ENCODE measurements around the gene NHEJ1.

Gene NHEJ1, protein sequence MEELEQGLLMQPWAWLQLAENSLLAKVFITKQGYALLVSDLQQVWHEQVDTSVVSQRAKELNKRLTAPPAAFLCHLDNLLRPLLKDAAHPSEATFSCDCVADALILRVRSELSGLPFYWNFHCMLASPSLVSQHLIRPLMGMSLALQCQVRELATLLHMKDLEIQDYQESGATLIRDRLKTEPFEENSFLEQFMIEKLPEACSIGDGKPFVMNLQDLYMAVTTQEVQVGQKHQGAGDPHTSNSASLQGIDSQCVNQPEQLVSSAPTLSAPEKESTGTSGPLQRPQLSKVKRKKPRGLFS

DNA sequence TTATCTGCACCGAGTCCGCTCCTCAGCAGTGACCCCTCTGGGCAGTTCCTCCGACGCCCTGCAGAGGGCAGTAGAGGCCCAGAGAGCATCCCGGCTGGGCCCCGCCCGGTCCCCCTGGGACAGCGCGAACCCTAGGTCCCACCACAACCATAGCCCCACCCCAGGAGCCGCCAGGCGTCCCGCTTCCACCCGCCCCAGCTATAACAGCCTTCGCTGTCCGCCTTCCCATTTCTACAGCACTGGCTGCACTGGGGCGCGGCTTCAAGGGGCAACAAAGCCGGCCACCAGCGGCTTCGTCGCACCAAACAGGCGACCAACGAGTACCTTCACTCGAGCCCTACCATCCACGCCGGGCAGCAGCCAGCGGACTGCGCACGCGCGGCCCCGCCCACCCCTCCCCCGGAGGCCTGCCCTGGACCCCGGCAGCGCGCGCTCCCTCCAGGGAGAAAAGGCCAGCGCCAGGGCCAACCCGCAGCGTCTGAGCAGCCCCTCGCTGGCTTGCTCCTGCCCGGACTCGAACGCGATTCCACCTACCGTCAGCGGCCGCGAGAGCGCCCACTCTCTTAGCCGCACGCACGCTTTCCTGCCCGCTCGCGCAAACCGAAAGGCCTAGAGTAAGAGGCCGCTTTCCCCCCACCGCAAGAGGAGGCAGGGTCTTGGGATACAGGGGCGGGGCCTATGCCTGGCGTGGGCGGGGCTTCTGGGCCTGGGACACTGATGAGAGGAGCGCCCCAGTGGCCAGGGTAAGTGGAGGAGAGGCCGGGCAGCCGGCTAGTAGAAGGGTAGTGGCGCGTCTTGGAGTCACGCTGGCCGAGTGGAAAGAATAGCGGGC lies at the start of gene NHEJ1:
TSS of gene NHEJ1 (minus strand) at position 630 of the 832 bp plus-strand sequence. CDS start 2,453 bp downstream, outside the sequence.
- H2AFZ ChIP-seq (ENCODE audit: low read length), result peak within 1 kb of the TSS; percentile 86; the same call in 1 of the 2 replicates
- H3K79me2 ChIP-seq (ENCODE audit: insufficient read depth, low read length), result no peaks in the 10 kb centered on the region
- no peak for TF ChIP-seq EZH2 (IDR thresholded peaks at IDR 0.05; ENCODE audit: borderline replicate concordance, low read length)
- TF ChIP-seq, protein P1, sequence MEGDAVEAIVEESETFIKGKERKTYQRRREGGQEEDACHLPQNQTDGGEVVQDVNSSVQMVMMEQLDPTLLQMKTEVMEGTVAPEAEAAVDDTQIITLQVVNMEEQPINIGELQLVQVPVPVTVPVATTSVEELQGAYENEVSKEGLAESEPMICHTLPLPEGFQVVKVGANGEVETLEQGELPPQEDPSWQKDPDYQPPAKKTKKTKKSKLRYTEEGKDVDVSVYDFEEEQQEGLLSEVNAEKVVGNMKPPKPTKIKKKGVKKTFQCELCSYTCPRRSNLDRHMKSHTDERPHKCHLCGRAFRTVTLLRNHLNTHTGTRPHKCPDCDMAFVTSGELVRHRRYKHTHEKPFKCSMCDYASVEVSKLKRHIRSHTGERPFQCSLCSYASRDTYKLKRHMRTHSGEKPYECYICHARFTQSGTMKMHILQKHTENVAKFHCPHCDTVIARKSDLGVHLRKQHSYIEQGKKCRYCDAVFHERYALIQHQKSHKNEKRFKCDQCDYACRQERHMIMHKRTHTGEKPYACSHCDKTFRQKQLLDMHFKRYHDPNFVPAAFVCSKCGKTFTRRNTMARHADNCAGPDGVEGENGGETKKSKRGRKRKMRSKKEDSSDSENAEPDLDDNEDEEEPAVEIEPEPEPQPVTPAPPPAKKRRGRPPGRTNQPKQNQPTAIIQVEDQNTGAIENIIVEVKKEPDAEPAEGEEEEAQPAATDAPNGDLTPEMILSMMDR (IDR thresholded peaks at IDR 0.05; ENCODE audit: low read length), result peak; percentile 89
- no peaks in the 10 kb centered on the region for H4K20me1 ChIP-seq (ENCODE audit: insufficient read depth, low read length)
- H3K9me2 ChIP-seq (ENCODE audit: low read depth, low read length), result no peaks in the 10 kb centered on the region
- no peaks in the 10 kb centered on the region for H3K9me3 ChIP-seq (ENCODE audit: low read length)
- no peaks in the 10 kb centered on the region for H3K27me3 ChIP-seq (ENCODE audit: insufficient read depth, low read length)
- H3K4me1 ChIP-seq (ENCODE audit: insufficient read depth, low read length, severe bottlenecking), result peaks cover 13% of the 10 kb centered on the region
- H3K27ac ChIP-seq (ENCODE audit: low read depth, low read length, poor library complexity, severe bottlenecking), result peak within 1 kb of the TSS; percentile 32
- peak within 1 kb of the TSS; percentile 89 for H3K4me2 ChIP-seq (ENCODE audit: low read length)
- H3F3A ChIP-seq (ENCODE audit: insufficient read depth, low read length), result 0 out of 2 replicates have a peak, but pooled peaks cover 4% of the 10 kb centered on the region
- no peaks in the 10 kb centered on the region for H3K36me3 ChIP-seq (ENCODE audit: insufficient read depth, low read length)
- H3K4me3 ChIP-seq (ENCODE audit: low read depth, low read length, poor library complexity, severe bottlenecking), result peak within 1 kb of the TSS; percentile 63
- H3K9ac ChIP-seq (ENCODE audit: low read length), result peak within 1 kb of the TSS; percentile 65

DNA sequence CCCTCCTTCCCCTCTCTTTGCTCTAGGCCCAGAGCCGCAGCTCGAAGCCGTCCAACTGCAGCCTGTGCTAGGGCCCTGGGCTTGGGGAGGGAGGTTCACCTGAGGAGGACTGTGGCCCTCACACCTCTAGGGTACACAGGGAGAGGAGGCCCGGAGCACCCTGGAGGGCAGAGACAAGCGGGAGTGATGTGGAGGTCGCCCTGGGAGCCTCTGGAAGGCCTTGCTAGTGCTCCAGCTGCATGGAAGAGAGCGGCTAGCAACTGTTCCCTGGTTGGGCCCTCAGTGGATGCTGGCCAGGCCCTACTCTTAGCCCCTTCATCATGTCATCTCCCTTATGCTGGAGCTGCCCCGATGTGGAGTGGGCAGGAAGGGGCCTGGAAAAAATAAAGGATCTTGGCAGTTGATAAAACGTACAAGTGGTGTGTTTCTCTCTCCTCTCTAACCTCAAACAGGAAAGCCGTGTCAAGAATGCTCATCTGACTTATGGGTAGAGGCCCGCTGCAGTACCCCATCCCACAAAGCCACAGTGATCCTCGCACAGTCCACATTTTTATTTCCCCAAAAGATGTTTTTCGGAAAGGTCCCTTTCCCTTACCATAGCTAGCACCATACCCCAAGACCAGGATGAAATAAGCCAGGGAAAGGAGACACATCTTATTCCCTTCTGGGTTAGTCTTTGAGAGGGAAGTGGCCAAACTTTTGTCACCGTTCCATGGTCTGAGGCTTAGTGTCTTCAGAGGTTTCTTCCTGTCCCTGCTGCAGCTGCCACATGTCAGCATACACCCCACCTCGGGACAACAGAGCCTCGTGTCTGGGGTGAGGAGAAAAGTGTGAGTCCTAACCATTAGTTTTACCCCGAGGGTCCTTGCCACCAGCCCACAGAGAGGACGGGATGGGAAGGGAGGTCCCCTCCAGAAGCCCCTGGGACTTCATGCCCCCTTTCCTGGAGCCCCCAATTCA lies 48.9 kb upstream of the NHEJ1 start:
- Histone ChIP-seq H3K4me3 (ENCODE audit: low read depth, low read length, poor library complexity, severe bottlenecking) (no peak overlapping the region), H3K36me3 (ENCODE audit: insufficient read depth, low read length) (peaks cover 65% of the 10 kb centered on the region), H3K9ac (ENCODE audit: low read length) (no peak overlapping the region; the same call in 1 of the 2 replicates), H3K9me2 (ENCODE audit: low read depth, low read length) (no peaks in the 10 kb centered on the region), H3K27me3 (ENCODE audit: insufficient read depth, low read length) (no peaks in the 10 kb centered on the region), H4K20me1 (ENCODE audit: insufficient read depth, low read length) (no peaks in the 10 kb centered on the region), H3K79me2 (ENCODE audit: insufficient read depth, low read length) (no peaks in the 10 kb centered on the region), H3F3A (ENCODE audit: insufficient read depth, low read length) (0 out of 2 replicates have a peak, but pooled peaks cover 3% of the 10 kb centered on the region), H3K9me3 (ENCODE audit: low read length) (peaks cover 6% of the 10 kb centered on the region; the same call in 1 of the 2 replicates), H3K4me1 (ENCODE audit: insufficient read depth, low read length, severe bottlenecking) (peaks cover 21% of the 10 kb centered on the region), H2AFZ (ENCODE audit: low read length) (no peak overlapping the region), H3K27ac (ENCODE audit: low read depth, low read length, poor library complexity, severe bottlenecking) (no peak overlapping the region), H3K4me2 (ENCODE audit: low read length) (no peak overlapping the region)
- no peak for TF ChIP-seq EZH2 (IDR thresholded peaks at IDR 0.05; ENCODE audit: borderline replicate concordance, low read length)
- TF ChIP-seq, protein P1 (IDR thresholded peaks at IDR 0.05; ENCODE audit: low read length), result no peak

All from OCI-LY1 (cell line).